MCF 10A (cell line): ENCODE measurements around the gene TRAPPC4. TPM values are rescaled to one million over a fixed set of nuclear protein-coding genes. Genes with fewer than 3 reads are reported as not detected.

Source experiments
- BruUV-seq: library from RNA; stranded (reverse); fragments of 400-500 nt; replicated peaks from 2 replicates; lab custom pipeline; 2021; lab: Mats Ljungman, UMichigan
- CTCF ChIA-PET: fragments of 300-600 bp; sonication (Branson Sonifier 250); formaldehyde crosslinking; extraction: SDS; loops from one replicate; lab custom pipeline; 2021; ENCODE audit warnings: antibody characterized with exemption, inconsistent platforms; lab: Yijun Ruan, JAX
- POLR2A ChIA-PET: fragments of 300-600, 350-650 bp; sonication (Branson Sonifier 250); formaldehyde crosslinking; extraction: SDS; loops from one replicate; lab custom pipeline; 2020; ENCODE audit warnings: antibody characterized with exemption, inconsistent platforms; lab: Yijun Ruan, JAX
- DNase-seq: peaks from one replicate; pipeline ENCODE4 v3.0.0-alpha.2; 2018; ENCODE audit not compliant: unreplicated experiment
- H3K27ac Mint-ChIP-seq: one replicate; pipeline ENCODE4 v1.8.0; 2022; ENCODE audit warnings: mild to moderate bottlenecking, low read depth, mixed read lengths; ENCODE audit not compliant: unreplicated experiment
- H3K27me3 Mint-ChIP-seq: one replicate; pipeline ENCODE4 v1.8.0; 2022; ENCODE audit warnings: mixed read lengths; ENCODE audit not compliant: insufficient read depth, unreplicated experiment
- H3K36me3 Mint-ChIP-seq: one replicate; pipeline ENCODE4 v1.8.0; 2022; ENCODE audit warnings: mild to moderate bottlenecking, moderate library complexity, mixed read lengths; ENCODE audit not compliant: insufficient read depth, unreplicated experiment
- H3K4me1 Mint-ChIP-seq: one replicate; pipeline ENCODE4 v1.8.0; 2022; ENCODE audit warnings: mixed read lengths; ENCODE audit not compliant: insufficient read depth, unreplicated experiment
- H3K4me3 Mint-ChIP-seq: one replicate; pipeline ENCODE4 v1.8.0; 2022; ENCODE audit warnings: mild to moderate bottlenecking, moderate library complexity, mixed read lengths; ENCODE audit not compliant: unreplicated experiment
- H3K9me3 Mint-ChIP-seq: one replicate; pipeline ENCODE4 v1.8.0; 2022; ENCODE audit warnings: mixed read lengths; ENCODE audit not compliant: unreplicated experiment
- intact Hi-C: fragments of 100-400 bp; cut with micrococcal nuclease; formaldehyde crosslinking; loops from 2 replicates; pipeline ENCODE4 v1.14.1; 2022
- total RNA-seq: library from RNA; stranded (reverse); gene quantifications from 2 replicates; pipeline ENCODE4 v1.2.3, GENCODE V29; 2022
- TF ChIP-seq, protein P1 (sequence below): fragments of 200-600 bp; IDR thresholded peaks from one replicate; pipeline ENCODE4 v1.8.0; 2022; ENCODE audit warnings: antibody characterized with exemption, mild to moderate bottlenecking; ENCODE audit not compliant: unreplicated experiment

The TRAPPC4 gene
- total RNA-seq, 1 experiment from 2014 or later: 78.6 TPM

DNA sequence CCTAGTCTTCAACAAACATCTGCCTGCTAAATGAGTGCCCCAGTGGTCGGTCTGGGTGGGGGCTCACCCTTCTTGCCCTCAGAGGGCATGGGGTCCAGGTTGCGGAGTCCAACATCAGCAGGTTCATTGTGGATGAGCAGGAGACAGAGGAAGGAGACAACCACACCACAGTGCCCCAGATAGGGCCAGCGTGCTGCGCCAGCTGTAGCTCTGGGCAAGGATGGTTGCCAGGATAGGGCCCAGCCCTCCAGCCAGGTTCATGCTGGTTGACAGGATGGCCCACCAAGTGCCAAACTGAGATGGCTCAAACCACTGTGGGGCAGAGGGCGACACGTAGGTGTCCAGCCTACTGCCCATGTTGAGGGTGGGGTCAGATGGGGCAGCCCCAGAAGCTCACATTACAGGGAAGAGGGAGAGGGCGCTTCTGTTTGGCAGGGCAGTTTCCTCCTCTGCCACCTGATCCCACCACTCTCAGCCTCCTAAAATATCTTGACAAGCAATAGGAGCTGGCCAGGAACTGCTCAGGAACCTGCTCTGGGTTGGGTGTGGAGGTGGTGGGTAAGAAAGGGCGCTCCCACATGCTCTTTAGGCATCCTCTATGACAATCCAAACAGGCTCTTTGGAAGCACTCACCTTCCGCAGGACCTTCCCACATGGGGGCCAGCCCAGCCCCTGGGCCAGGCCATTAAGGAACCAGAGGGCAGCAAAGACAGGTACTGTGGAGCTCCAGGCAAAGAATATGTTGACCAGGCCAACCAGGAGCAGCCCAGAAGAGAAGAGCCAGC is 9.2 kb downstream of the TRAPPC4 start:
- POLR2A ChIA-PET: interaction anchor here (1.5 to 4.6 kb wide), 2 partner anchors 10 to 29 kb away, joined by 3 to 65 read pairs; partner anchors contain the start of genes HYOU1, RPS25 and TRAPPC4
- intact Hi-C loops: no loop called here
- no TSS peak for BruUV-seq
- CTCF ChIA-PET: interaction anchor here (0.6 to 1.0 kb wide), 3 partner anchors 30 to 312 kb away, joined by 3 to 6 read pairs (median 6); partner anchors contain the start of gene CENATAC
- no peaks in the 10 kb centered on the region for H3K27me3 Mint-ChIP-seq
- no peak overlapping the region for H3K27ac Mint-ChIP-seq
- peaks cover 15% of the 10 kb centered on the region for H3K4me1 Mint-ChIP-seq
- H3K9me3 Mint-ChIP-seq: no peaks in the 10 kb centered on the region
- TF ChIP-seq, protein P1, sequence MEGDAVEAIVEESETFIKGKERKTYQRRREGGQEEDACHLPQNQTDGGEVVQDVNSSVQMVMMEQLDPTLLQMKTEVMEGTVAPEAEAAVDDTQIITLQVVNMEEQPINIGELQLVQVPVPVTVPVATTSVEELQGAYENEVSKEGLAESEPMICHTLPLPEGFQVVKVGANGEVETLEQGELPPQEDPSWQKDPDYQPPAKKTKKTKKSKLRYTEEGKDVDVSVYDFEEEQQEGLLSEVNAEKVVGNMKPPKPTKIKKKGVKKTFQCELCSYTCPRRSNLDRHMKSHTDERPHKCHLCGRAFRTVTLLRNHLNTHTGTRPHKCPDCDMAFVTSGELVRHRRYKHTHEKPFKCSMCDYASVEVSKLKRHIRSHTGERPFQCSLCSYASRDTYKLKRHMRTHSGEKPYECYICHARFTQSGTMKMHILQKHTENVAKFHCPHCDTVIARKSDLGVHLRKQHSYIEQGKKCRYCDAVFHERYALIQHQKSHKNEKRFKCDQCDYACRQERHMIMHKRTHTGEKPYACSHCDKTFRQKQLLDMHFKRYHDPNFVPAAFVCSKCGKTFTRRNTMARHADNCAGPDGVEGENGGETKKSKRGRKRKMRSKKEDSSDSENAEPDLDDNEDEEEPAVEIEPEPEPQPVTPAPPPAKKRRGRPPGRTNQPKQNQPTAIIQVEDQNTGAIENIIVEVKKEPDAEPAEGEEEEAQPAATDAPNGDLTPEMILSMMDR: no peak
- no peak overlapping the region for H3K4me3 Mint-ChIP-seq
- H3K36me3 Mint-ChIP-seq: peaks cover 22% of the 10 kb centered on the region
- no peak for DNase-seq

DNA sequence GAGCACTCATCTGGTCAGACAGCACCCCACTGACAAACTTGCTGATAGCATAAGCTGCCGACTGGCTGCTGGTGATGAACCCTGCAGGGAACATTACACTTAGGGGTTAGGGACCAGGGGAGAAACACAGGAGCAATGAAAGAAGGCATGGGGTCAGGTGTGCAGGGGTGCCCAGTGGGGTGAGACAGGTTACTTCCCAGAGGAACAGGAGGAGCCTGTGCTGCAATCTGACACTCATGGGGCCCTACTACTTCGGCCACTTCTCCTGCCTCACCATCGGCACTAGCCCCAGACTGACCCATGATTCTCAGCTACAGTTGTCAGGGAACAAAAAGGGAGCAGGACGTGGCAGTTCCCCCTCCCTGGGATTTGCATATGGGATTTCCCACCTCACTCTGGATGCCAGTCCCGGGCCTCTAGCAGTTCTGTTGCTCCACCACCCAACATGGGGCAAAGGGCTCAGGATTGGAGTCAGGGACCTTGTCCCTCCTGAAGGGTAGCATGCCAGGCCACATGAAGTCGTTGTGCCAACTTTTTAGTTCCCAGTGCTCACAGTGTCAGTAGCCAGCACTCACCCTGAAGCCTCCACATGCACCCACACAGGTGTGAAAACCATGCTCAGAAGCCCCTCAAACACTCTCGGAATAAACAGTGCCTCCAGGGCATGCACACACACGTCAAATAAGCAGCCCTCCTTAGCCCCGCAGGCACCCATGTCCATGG is 9.9 kb downstream of the TRAPPC4 start:
- Mint-ChIP-seq H3K4me3 (no peak overlapping the region), H3K27me3 (no peaks in the 10 kb centered on the region), H3K4me1 (peaks cover 15% of the 10 kb centered on the region), H3K36me3 (peaks cover 15% of the 10 kb centered on the region), H3K27ac (no peak overlapping the region), H3K9me3 (no peaks in the 10 kb centered on the region)
- TF ChIP-seq, protein P1: no peak
- CTCF ChIA-PET: interaction anchor here (1.0 kb wide), 1 partner anchor 168 kb away, joined by 6 read pairs; no protein-coding TSS in a partner anchor
- intact Hi-C loops: no loop called here
- POLR2A ChIA-PET: interaction anchor here (1.5 to 4.6 kb wide), 2 partner anchors 10 to 28 kb away, joined by 3 to 65 read pairs; partner anchors contain the start of genes HYOU1, RPS25 and TRAPPC4
- BruUV-seq: no TSS peak
- no peak for DNase-seq

DNA sequence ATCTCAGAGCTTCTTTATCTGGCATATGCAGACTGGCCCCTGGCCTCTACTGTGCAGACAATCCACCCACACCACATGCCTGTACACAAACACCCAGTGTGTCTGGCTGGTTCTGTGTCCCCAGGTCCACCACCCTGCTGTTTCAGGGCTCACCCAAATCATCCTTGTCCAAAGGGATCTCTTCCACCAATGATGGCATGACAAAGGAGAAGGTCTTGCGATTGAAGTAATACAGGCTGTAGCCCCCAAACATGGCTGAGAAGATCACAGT is 10.4 kb downstream of the TRAPPC4 start:
- H3K27ac Mint-ChIP-seq: no peak overlapping the region
- H3K4me3 Mint-ChIP-seq: no peak overlapping the region

More for the DNA sequence above, 10.4 kb downstream of the TRAPPC4 start:
- CTCF ChIA-PET: no interaction called here
- TF ChIP-seq, protein P1: no peak
- intact Hi-C loops: no loop called here
- H3K4me1 Mint-ChIP-seq: peaks cover 15% of the 10 kb centered on the region
- no peak for DNase-seq
- peaks cover 10% of the 10 kb centered on the region for H3K36me3 Mint-ChIP-seq
- POLR2A ChIA-PET: interaction anchor here (0.6 to 4.6 kb wide), 5 partner anchors 11 to 117 kb away, joined by 3 to 65 read pairs (median 7); partner anchors contain the start of genes CENATAC, HYOU1, RPS25 and TRAPPC4
- H3K9me3 Mint-ChIP-seq: no peaks in the 10 kb centered on the region
- BruUV-seq: no TSS peak
- no peaks in the 10 kb centered on the region for H3K27me3 Mint-ChIP-seq
